Endothelial cell of umbilical vein (primary cell): ENCODE results near the gene PLXDC2. TPM values are rescaled to one million over a fixed set of nuclear protein-coding genes. Genes with fewer than 3 reads are reported as not detected.

Experiments used
- BruUV-seq: library from RNA; stranded (reverse); fragments of 400-500 nt; replicated peaks from 2 replicates; lab custom pipeline; 2021; lab: Mats Ljungman, UMichigan
- CTCF ChIA-PET: fragments of 300-600, 350-600 bp; sonication (Branson Sonifier 250); formaldehyde crosslinking; loops from one replicate; lab custom pipeline; 2021; ENCODE audit warnings: antibody characterized with exemption, inconsistent platforms; lab: Charles Lee
- POLR2A ChIA-PET: fragments of 300-600, 350-600 bp; sonication (Branson Sonifier 250); formaldehyde crosslinking; loops from one replicate; lab custom pipeline; 2021; ENCODE audit warnings: antibody characterized with exemption, inconsistent platforms; lab: Charles Lee
- DNase-seq: peaks from one replicate; pipeline ENCODE4 v3.0.0-alpha.2; 2011; ENCODE audit warnings: low read depth, low spot score
- FAIRE-seq: peaks from 2 replicates; lab custom pipeline; 2011; peaks lifted over from hg19 to GRCh38; lab: Jason Lieb, UNC
- H2AFZ ChIP-seq: 2 replicates; pipeline ENCODE4 v1.6.0; 2012; ENCODE audit warnings: low read depth, low read length, control low read depth, inconsistent platforms
- H3K27ac ChIP-seq: 2 replicates; pipeline ENCODE4 v1.5.1; 2011; ENCODE audit warnings: low read depth, mild to moderate bottlenecking, control low read depth, low read length, moderate library complexity; ENCODE audit not compliant: insufficient read depth
- H3K27me3 ChIP-seq, 2 experiments: 2 replicates each; pipeline versions ENCODE4 v1.6.0 to v1.6.1; 2011; ENCODE audit warnings: low read length in 2 of 2, mixed read lengths in 1 of 2; ENCODE audit not compliant: control insufficient read depth in 2 of 2, insufficient read depth in 2 of 2
- H3K36me3 ChIP-seq, 2 experiments: 2 replicates in 1 of 2; 3 replicates in 1 of 2; pipeline ENCODE4 v1.5.1; 2011; ENCODE audit warnings: low read length in 2 of 2, mild to moderate bottlenecking in 1 of 2, moderate library complexity in 1 of 2; ENCODE audit not compliant: control insufficient read depth in 2 of 2, insufficient read depth in 2 of 2; ENCODE audit errors: extremely low read depth in 1 of 2
- H3K4me1 ChIP-seq: 3 replicates; pipeline ENCODE4 v1.5.1; 2011; ENCODE audit warnings: mild to moderate bottlenecking, low read length; ENCODE audit not compliant: control insufficient read depth, insufficient read depth; ENCODE audit errors: extremely low read depth
- H3K4me2 ChIP-seq: 2 replicates; pipeline ENCODE4 v1.6.1; 2011; ENCODE audit warnings: low read length, control low read depth, mixed read lengths; ENCODE audit not compliant: insufficient read depth
- H3K4me3 ChIP-seq, 3 experiments: fragments of 200-600 bp in 1 of 3; sonication (generic), shearing (Covaris generic) in 1 of 3; replicated peaks in 1 of 3; 2 replicates each; pipeline ENCODE4 v1.5.1; 2011 to 2016; ENCODE audit warnings: control low read depth in 3 of 3, low read length in 3 of 3, mild to moderate bottlenecking in 2 of 3, inconsistent platforms in 1 of 3, low read depth in 1 of 3, moderate library complexity in 1 of 3; ENCODE audit not compliant: insufficient read depth in 1 of 3
- H3K79me2 ChIP-seq: 2 replicates; pipeline ENCODE4 v1.6.0; 2012; ENCODE audit warnings: low read length, inconsistent platforms; ENCODE audit not compliant: control insufficient read depth, insufficient read depth
- H3K9ac ChIP-seq: replicated peaks from 2 replicates; pipeline ENCODE3; 2011; ENCODE audit warnings: low read length, control low read depth; ENCODE audit not compliant: insufficient read depth; ENCODE audit errors: extremely low read depth
- H3K9me1 ChIP-seq: replicated peaks from 3 replicates; pipeline ENCODE4 v1.6.0; 2011; ENCODE audit warnings: mild to moderate bottlenecking, low read length; ENCODE audit not compliant: control insufficient read depth, insufficient read depth; ENCODE audit errors: extremely low read depth
- H3K9me3 ChIP-seq: replicated peaks from 2 replicates; pipeline ENCODE4 v1.5.1; 2012; ENCODE audit warnings: low read length, inconsistent platforms; ENCODE audit not compliant: control insufficient read depth, insufficient read depth
- H4K20me1 ChIP-seq: replicated peaks from 2 replicates; pipeline ENCODE3; 2011; ENCODE audit warnings: mild to moderate bottlenecking, low read length; ENCODE audit not compliant: control insufficient read depth, insufficient read depth; ENCODE audit errors: extremely low read depth
- EZH2 ChIP-seq: IDR thresholded peaks from 2 replicates; pipeline ENCODE4 v1.6.1; 2012; ENCODE audit warnings: borderline replicate concordance, low read depth, mild to moderate bottlenecking, moderate library complexity, low read length, inconsistent platforms; ENCODE audit not compliant: severe bottlenecking
- FOS ChIP-seq: IDR thresholded peaks from 2 replicates; pipeline ENCODE4 v1.6.1; 2011; ENCODE audit warnings: mild to moderate bottlenecking, low read length, moderate library complexity, borderline replicate concordance; ENCODE audit not compliant: insufficient read depth
- GATA2 ChIP-seq: IDR thresholded peaks from 2 replicates; pipeline ENCODE4 v1.7.0; 2011; ENCODE audit warnings: low read depth, mild to moderate bottlenecking, moderate library complexity, mixed read lengths, low read length; ENCODE audit not compliant: insufficient read length, insufficient read depth
- JUN ChIP-seq: IDR thresholded peaks from 2 replicates; pipeline ENCODE4 v1.6.1; 2011; ENCODE audit warnings: borderline replicate concordance, low read depth; ENCODE audit not compliant: insufficient read length, insufficient read depth
- MAX ChIP-seq: IDR thresholded peaks from 2 replicates; pipeline ENCODE4 v1.6.1; 2011; ENCODE audit not compliant: insufficient read depth, insufficient read length
- MYC ChIP-seq: IDR thresholded peaks from one replicate; pipeline ENCODE4 v1.6.1; 2011; ENCODE audit warnings: mild to moderate bottlenecking, low read depth, low read length
- POLR2A ChIP-seq: IDR thresholded peaks from 2 replicates; pipeline ENCODE4 v1.6.1; 2012; ENCODE audit warnings: low read depth, mild to moderate bottlenecking, control low read depth, low read length
- POLR2AphosphoS5 ChIP-seq: IDR thresholded peaks from 2 replicates; pipeline ENCODE4 v1.6.1; 2012; ENCODE audit warnings: low read depth, mild to moderate bottlenecking, control low read depth, low read length, moderate library complexity; ENCODE audit not compliant: insufficient read depth
- dilution Hi-C: fragments of 300-500 bp; cut with MboI; formaldehyde crosslinking; loops from one replicate; pipeline ENCODE4 v1.15.0; 2019; ENCODE audit warnings: low sequenced_read_pairs; ENCODE audit not compliant: extremely low pct_ligation_motif_present
- intact Hi-C: fragments of 100-400 bp; cut with micrococcal nuclease; formaldehyde crosslinking; loops from one replicate; pipeline ENCODE4 v1.10.0; 2022
- polyA plus RNA-seq, 4 experiments: library from polyadenylated mRNA; depleted of rRNA in 3 of 4; stranded (reverse) in 3 of 4; unstranded in 1 of 4; fragments of >200 nt; gene quantifications; 2 replicates each; pipeline versions ENCODE4 v1.2.1 to v1.2.3, GENCODE V29; 2011 to 2012; ENCODE audit warnings: missing spikeins in 1 of 4
- total RNA-seq: library from RNA; stranded (reverse); gene quantifications from 2 replicates; pipeline ENCODE4 v1.2.3, GENCODE V29; 2021
- TF ChIP-seq, protein P1 (sequence below), 2 donors: IDR thresholded peaks; 1 replicate in 1 of 2; 2 replicates in 1 of 2; pipeline ENCODE4 v1.5.1; 2011; ENCODE audit warnings: low read length in 2 of 2, mild to moderate bottlenecking in 2 of 2, moderate library complexity in 2 of 2, control low read depth in 1 of 2, inconsistent platforms in 1 of 2, low read depth in 1 of 2; ENCODE audit not compliant: insufficient read depth in 1 of 2; ENCODE audit errors: extremely low read depth in 1 of 2

The PLXDC2 gene
- total and polyA plus RNA-seq, 2 donors (not counting 3 experiments of a cell fraction or from before 2014, with no cell fraction given): 0.32 to 1.2 TPM

GRCh38 chr10:20115894-20116293 lies 299.7 kb downstream of the PLXDC2 start:
- ChIA-PET POLR2A (no interaction called here), CTCF (no interaction called here)
- H3K27me3 ChIP-seq: no peaks in the 10 kb centered on the region
- intact Hi-C loops: no loop called here
- TF ChIP-seq POLR2AphosphoS5: no peak
- no peak for TF ChIP-seq POLR2A
- TF ChIP-seq, protein P1, sequence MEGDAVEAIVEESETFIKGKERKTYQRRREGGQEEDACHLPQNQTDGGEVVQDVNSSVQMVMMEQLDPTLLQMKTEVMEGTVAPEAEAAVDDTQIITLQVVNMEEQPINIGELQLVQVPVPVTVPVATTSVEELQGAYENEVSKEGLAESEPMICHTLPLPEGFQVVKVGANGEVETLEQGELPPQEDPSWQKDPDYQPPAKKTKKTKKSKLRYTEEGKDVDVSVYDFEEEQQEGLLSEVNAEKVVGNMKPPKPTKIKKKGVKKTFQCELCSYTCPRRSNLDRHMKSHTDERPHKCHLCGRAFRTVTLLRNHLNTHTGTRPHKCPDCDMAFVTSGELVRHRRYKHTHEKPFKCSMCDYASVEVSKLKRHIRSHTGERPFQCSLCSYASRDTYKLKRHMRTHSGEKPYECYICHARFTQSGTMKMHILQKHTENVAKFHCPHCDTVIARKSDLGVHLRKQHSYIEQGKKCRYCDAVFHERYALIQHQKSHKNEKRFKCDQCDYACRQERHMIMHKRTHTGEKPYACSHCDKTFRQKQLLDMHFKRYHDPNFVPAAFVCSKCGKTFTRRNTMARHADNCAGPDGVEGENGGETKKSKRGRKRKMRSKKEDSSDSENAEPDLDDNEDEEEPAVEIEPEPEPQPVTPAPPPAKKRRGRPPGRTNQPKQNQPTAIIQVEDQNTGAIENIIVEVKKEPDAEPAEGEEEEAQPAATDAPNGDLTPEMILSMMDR (IDR thresholded peaks at IDR 0.05; ENCODE audit: extremely low read depth in 1 of 2, insufficient read depth in 1 of 2, low read depth in 1 of 2, low read length in 2 of 2): no peak
- TF ChIP-seq FOS: no peak
- no peak for TF ChIP-seq GATA2
- TF ChIP-seq EZH2: no peak
- TF ChIP-seq MAX: no peak
- TF ChIP-seq MYC: no peak
- TF ChIP-seq JUN: no peak
- BruUV-seq: no TSS peak
- FAIRE-seq: no peak
- no peak overlapping the region for H2AFZ ChIP-seq
- no peaks in the 10 kb centered on the region for H3K9me1 ChIP-seq
- no peak overlapping the region for H3K27ac ChIP-seq
- H4K20me1 ChIP-seq: no peaks in the 10 kb centered on the region
- H3K36me3 ChIP-seq: no peaks in the 10 kb centered on the region
- no peaks in the 10 kb centered on the region for H3K79me2 ChIP-seq
- no peak overlapping the region for H3K4me2 ChIP-seq
- DNase-seq: no peak
- H3K4me1 ChIP-seq: no peaks in the 10 kb centered on the region
- dilution Hi-C loops: no loop called here
- H3K9me3 ChIP-seq: peaks cover 2% of the 10 kb centered on the region
- no peak overlapping the region for H3K4me3 ChIP-seq
- no peak overlapping the region for H3K9ac ChIP-seq
